Retinal pigment epithelial cell (primary cell): Measurements from ENCODE around the gene PROSER2.

Experiments used
- DNase-seq: peaks from one replicate; pipeline ENCODE4 v3.0.0-alpha.2; 2010; ENCODE audit warnings: low read depth
- H3K4me3 ChIP-seq: 2 replicates; pipeline ENCODE4 v1.5.1; 2011; ENCODE audit warnings: mild to moderate bottlenecking, low read length, control low read depth, moderate library complexity
- CTCF ChIP-seq: conservative IDR thresholded peaks from 2 replicates; pipeline ENCODE4 v1.5.1; 2011; ENCODE audit warnings: low read depth, low read length, control low read depth, inconsistent platforms

Gene PROSER2

GRCh38 chr10:11918384-11918783, 95.2 kb downstream of the PROSER2 start:
- DNase-seq = no peak
- no peak overlapping the region for H3K4me3 ChIP-seq
- TF ChIP-seq CTCF = no peak

- no peak for TF ChIP-seq CTCF
- no peak for DNase-seq
- H3K4me3 ChIP-seq = no peak overlapping the region
These were observed 96.1 kb downstream of the PROSER2 start for GRCh38 chr10:11919271-11919670.
